K562 (cell line): ENCODE measurements around the gene CTXND1. TPM values are rescaled to one million over a fixed set of nuclear protein-coding genes. Genes with fewer than 3 reads are reported as not detected.

Source experiments
- ARNT ChIP-seq, 2 experiments: fragments of 450-650 bp; IDR thresholded peaks; 2 replicates each; pipeline ENCODE4 v1.6.1; 2016; ENCODE audit warnings: mild to moderate bottlenecking in 1 of 2
- CBX2 ChIP-seq: fragments of 200-600 bp; sonication (generic); IDR thresholded peaks from one replicate; pipeline ENCODE4 v1.6.1; 2012; ENCODE audit warnings: mild to moderate bottlenecking, low read length, inconsistent platforms; ENCODE audit not compliant: insufficient read depth, poor library complexity, severe bottlenecking
- CEBPB ChIP-seq: fragments of 450-650 bp; IDR thresholded peaks from 2 replicates; pipeline ENCODE4 v1.6.1; 2016; ENCODE audit warnings: missing genetic modification characterization, missing compliant biosample characterization
- CTBP1 ChIP-seq: fragments of 450-650 bp; IDR thresholded peaks from 2 replicates; pipeline ENCODE4 v1.6.1; 2016; ENCODE audit warnings: borderline replicate concordance
- ESRRA ChIP-seq: fragments of 450-650 bp; IDR thresholded peaks from 2 replicates; pipeline ENCODE4 v1.6.1; 2014; ENCODE audit warnings: low read depth, mild to moderate bottlenecking, moderate library complexity, borderline replicate concordance
- GTF2F1 ChIP-seq: IDR thresholded peaks from 2 replicates; pipeline ENCODE4 v1.6.1; 2011; ENCODE audit warnings: low read depth, low read length, improper control_type of control experiment
- HMG20B ChIP-seq: fragments of 250-450 bp; sonication (Bioruptor Pico); IDR thresholded peaks from 2 replicates; pipeline ENCODE4 v1.5.0; 2021; ENCODE audit warnings: mild to moderate bottlenecking
- L3MBTL2 ChIP-seq: fragments of 450-650 bp; IDR thresholded peaks from 2 replicates; pipeline ENCODE4 v1.6.1; 2016; ENCODE audit warnings: mild to moderate bottlenecking, moderate library complexity
- LARP7 ChIP-seq: fragments of 450-650 bp; IDR thresholded peaks from 2 replicates; pipeline ENCODE4 v1.6.1; 2016
- MLLT1 ChIP-seq, 2 experiments: fragments of 450-650 bp; IDR thresholded peaks; 2 replicates each; pipeline ENCODE4 v1.6.1; 2016
- MYC ChIP-seq, 2 experiments: fragments of 250-450 bp in 1 of 2; sonication (Bioruptor Pico) in 1 of 2; IDR thresholded peaks; 2 replicates each; pipeline versions ENCODE4 v1.5.1 to v1.6.1; 2012 to 2021; ENCODE audit warnings: low read depth in 2 of 2, borderline replicate concordance in 1 of 2, improper control_type of control experiment in 1 of 2, low read length in 1 of 2, mild to moderate bottlenecking in 1 of 2, moderate library complexity in 1 of 2
- MYNN ChIP-seq, 2 experiments: sonication (generic); formaldehyde crosslinking in 1 of 2; IDR thresholded peaks; 2 replicates each; pipeline versions ENCODE4 v1.5.0 to v1.6.1; 2016 to 2020; ENCODE audit warnings: antibody characterized with exemption in 1 of 2, missing genetic modification reagents in 1 of 2
- NR2F6 ChIP-seq: fragments of 450-650 bp; formaldehyde crosslinking; IDR thresholded peaks from 2 replicates; pipeline ENCODE4 v1.4.0; 2020; ENCODE audit warnings: mild to moderate bottlenecking
- SAFB2 ChIP-seq: fragments of 200-400 bp; formaldehyde crosslinking; IDR thresholded peaks from 2 replicates; pipeline ENCODE4 v1.6.1; 2018; ENCODE audit warnings: borderline replicate concordance, low read length, low read depth, moderate library complexity; ENCODE audit not compliant: severe bottlenecking
- TCF15 ChIP-seq: fragments of 250-450 bp; sonication (Bioruptor Pico); IDR thresholded peaks from 2 replicates; pipeline ENCODE4 v1.8.0; 2022; ENCODE audit warnings: moderate library complexity, mild to moderate bottlenecking, inconsistent platforms
- ZBTB2 ChIP-seq: fragments of 450-650 bp; IDR thresholded peaks from 2 replicates; pipeline ENCODE4 v1.6.1; 2016; ENCODE audit warnings: antibody characterized with exemption
- ZFX ChIP-seq: sonication (generic); formaldehyde crosslinking; IDR thresholded peaks from 2 replicates; pipeline ENCODE4 v1.8.0; 2022; ENCODE audit warnings: mild to moderate bottlenecking, missing genetic modification reagents, moderate library complexity
- ZNF592 ChIP-seq: fragments of 450-650 bp; IDR thresholded peaks from 2 replicates; pipeline ENCODE4 v1.6.1; 2017; ENCODE audit warnings: antibody characterized with exemption, mild to moderate bottlenecking
- polyA plus RNA-seq, 8 experiments: library from polyadenylated mRNA; depleted of rRNA in 4 of 8; stranded (reverse) in 5 of 8; unstranded in 3 of 8; fragments of >200 nt; fragmentation: Nextera tagmentation in 2 of 8; fragmentation: Illumina TruSeq in 1 of 8; extraction: Ambion mirVana in 2 of 8; extraction: Trizol in 1 of 8; gene quantifications; 2 replicates each; pipeline versions ENCODE4 v1.2.1 to v1.2.3, GENCODE V29; 2011 to 2014; ENCODE audit warnings: inconsistent platforms in 1 of 8, missing spikeins in 1 of 8
- total RNA-seq, 7 experiments: library from RNA; depleted of rRNA in 6 of 7; stranded (reverse); fragments of >200 nt in 6 of 7; fragmentation: Illumina TruSeq in 2 of 7; extraction: Trizol in 2 of 7; gene quantifications; 2 replicates each; pipeline versions ENCODE4 v1.2.1 to v1.2.3, GENCODE V29; 2011 to 2021; ENCODE audit warnings: low replicate concordance in 1 of 7

CTXND1 gene
- total and polyA plus RNA-seq, 9 of the 15 experiments (the other 6 are each of a cell fraction or from before 2014, with no cell fraction given), result 0.04 TPM; not detected in 7

GRCh38 chr15:80152896-80153876 lies 98.8 kb downstream of the CTXND1 start, which contains the start of gene FAH (continued):
- TF ChIP-seq MLLT1 (IDR thresholded peaks at IDR 0.05) (peak in 1 of 2 experiments; percentile 54; a peak in 1 of 4 replicates), NR2F6 (CRISPR knock-in tag) (no peak), MYNN (IDR thresholded peaks at IDR 0.05) (no peak), MYNN (CRISPR knock-in tag; IDR thresholded peaks at IDR 0.05) (no peak), ZBTB2 (peak; percentile 63; the same call in 1 of the 2 replicates), TCF15 (CRISPR knock-in tag) (no peak), LARP7 (no peak), ESRRA (peak; percentile 68; the same call in 1 of the 2 replicates), ARNT (IDR thresholded peaks at IDR 0.05) (peak in 1 of 2 experiments; percentile 37; a peak in 1 of 4 replicates), CBX2 (no peak), SAFB2 (no peak), ZFX (CRISPR knock-in tag) (peak; percentile 75), CTBP1 (peak; percentile 81), ZNF592 (0 out of 2 replicates have a peak, but pooled peaks have one; percentile 19), L3MBTL2 (peak; percentile 34; the same call in 1 of the 2 replicates), HMG20B (no peak), CEBPB (tag) (no peak), MYC (IDR thresholded peaks at IDR 0.05; ENCODE audit: low read depth, low read length) (no peak), MYC (CRISPR knock-in tag; IDR thresholded peaks at IDR 0.05; ENCODE audit: borderline replicate concordance, low read depth) (peak; percentile 28; the same call in 1 of the 2 replicates), GTF2F1 (no peak)
